ENCODE measurements around the gene GNAZ.

Gene GNAZ

DNA sequence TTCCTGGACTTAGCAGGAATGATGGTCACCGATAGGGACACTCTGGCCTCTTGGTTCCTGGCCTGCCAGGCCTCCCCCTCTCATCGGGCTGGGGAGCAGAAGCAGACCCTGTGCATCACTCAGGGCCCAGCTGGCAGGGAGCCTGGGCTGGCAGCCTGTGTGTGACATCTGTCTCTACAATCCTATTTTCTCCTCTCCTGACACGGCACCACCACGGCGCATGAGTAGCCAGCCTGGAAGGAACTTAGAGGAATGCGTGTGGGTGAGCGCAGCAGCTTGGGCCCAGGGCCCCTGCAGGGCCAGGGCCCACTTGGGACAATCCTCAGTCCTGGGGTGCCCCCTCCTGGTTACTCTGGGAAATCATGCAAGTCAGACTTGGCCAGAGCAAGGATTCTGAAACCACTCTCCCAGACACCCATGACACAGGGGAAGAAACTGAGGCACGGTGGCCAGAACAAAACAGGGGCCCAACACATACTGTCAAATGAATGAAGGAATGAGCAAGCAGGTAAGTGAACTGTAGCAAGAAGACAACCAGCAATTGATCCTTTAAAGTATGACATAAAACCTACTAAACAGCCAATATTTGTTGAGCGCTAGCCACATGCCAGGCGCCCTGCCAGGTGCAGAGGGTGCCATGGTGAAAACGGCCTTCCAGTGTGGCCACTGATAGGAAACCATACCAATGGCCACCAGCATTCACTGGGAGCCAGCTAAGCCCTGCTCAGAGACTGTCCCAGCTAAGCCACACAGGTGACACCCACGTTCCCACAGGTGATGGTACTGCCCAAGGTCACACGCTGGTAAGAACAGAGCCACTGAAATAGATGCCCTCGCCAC, 58.2 kb downstream of the GNAZ start:
- H3K27me3 ChIP-seq (ENCODE audit: control insufficient read depth in 3 of 3, insufficient read depth in 3 of 3, low read depth in 1 of 3, low read length in 3 of 3) = no peaks in the 10 kb centered on the region
- H3K14ac ChIP-seq (ENCODE audit: low read length) = no peak overlapping the region
- peak overlapping the region; percentile 75 for H3K9ac ChIP-seq (ENCODE audit: low read depth, low read length, poor library complexity)
- H2BK120ac ChIP-seq (ENCODE audit: low read depth, low read length) = no peak overlapping the region
- no peak overlapping the region for H3K27ac ChIP-seq (replicated peaks; ENCODE audit: low read length)
- peaks cover 3% of the 10 kb centered on the region in 2 donors for H3K4me1 ChIP-seq (ENCODE audit: control insufficient read depth in 2 of 2, insufficient read depth in 1 of 2, low read depth in 1 of 2, low read length in 2 of 2)
- H4K91ac ChIP-seq (ENCODE audit: low read depth, low read length, poor library complexity) = no peak overlapping the region
- H4K8ac ChIP-seq (ENCODE audit: low read depth, low read length) = no peak overlapping the region
- peaks cover 2% of the 10 kb centered on the region for H3K79me1 ChIP-seq (ENCODE audit: low read depth, low read length)
- peak overlapping the region; percentile 15 for H2BK15ac ChIP-seq (ENCODE audit: low read length)
- peak overlapping the region; percentile 53 for H2AK5ac ChIP-seq (ENCODE audit: low read depth, low read length)
- H3K4ac ChIP-seq (ENCODE audit: low read length) = no peak overlapping the region
- no peak overlapping the region for H3K4me2 ChIP-seq (ENCODE audit: insufficient read depth, low read length, poor library complexity, severe bottlenecking)
- peak overlapping the region; percentile 83 for H3K23ac ChIP-seq (ENCODE audit: low read depth, low read length, poor library complexity)
- WGBS, 2 donors (ENCODE audit: extremely low coverage in 2 of 2, insufficient read length in 2 of 2, insufficient replicate concordance in 1 of 2) = no CpG with 5 or more reads among the region's 14 CpGs
- no peak overlapping the region for H2BK5ac ChIP-seq (ENCODE audit: low read length)
- H2BK12ac ChIP-seq (ENCODE audit: low read length) = no peak overlapping the region
- DNase-seq (ENCODE audit: low spot score) = peak; percentile 72
- H3K9me3 ChIP-seq (replicated peaks in 1 of 2; ENCODE audit: control insufficient read depth in 2 of 2, insufficient read depth in 1 of 2, low read depth in 1 of 2, low read length in 2 of 2) = no peaks in the 10 kb centered on the region
- H3K4me3 ChIP-seq (ENCODE audit: low read length in 2 of 2) = no peak overlapping the region
- H3K18ac ChIP-seq (ENCODE audit: low read length) = no peak overlapping the region
- H2AFZ ChIP-seq (ENCODE audit: low read length) = peak overlapping the region; percentile 80
- H3K36me3 ChIP-seq (replicated peaks in 1 of 2; ENCODE audit: control insufficient read depth in 2 of 2, insufficient read depth in 2 of 2, low read length in 2 of 2) = peaks cover 3 to 8% of the 10 kb centered on the region in 2 donors

DNA sequence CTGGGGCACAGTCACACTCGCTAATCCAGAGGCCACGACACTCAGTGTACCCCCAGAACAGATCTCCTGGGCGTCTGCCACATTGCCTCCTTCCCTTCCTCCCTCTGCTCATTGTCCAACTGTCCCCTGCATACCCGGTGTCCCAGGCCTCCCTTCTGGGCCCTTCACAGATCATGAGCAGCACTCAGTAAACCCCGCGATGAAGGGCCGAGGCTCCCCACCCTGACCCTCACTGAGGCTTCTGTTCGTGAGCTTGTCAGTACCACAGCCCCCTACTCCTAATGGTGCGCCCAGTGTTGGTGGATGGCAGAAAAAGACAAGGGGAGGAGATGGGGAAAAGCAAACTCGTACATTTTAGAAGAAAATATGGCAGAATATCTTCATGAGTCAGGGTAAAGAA, 58.8 kb downstream of the GNAZ start:
- no peak overlapping the region for H3K9ac ChIP-seq (ENCODE audit: low read depth, low read length, poor library complexity)
- WGBS, 2 donors (ENCODE audit: extremely low coverage in 2 of 2, insufficient read length in 2 of 2, insufficient replicate concordance in 1 of 2) = no CpG with 5 or more reads among the region's 10 CpGs

DNA sequence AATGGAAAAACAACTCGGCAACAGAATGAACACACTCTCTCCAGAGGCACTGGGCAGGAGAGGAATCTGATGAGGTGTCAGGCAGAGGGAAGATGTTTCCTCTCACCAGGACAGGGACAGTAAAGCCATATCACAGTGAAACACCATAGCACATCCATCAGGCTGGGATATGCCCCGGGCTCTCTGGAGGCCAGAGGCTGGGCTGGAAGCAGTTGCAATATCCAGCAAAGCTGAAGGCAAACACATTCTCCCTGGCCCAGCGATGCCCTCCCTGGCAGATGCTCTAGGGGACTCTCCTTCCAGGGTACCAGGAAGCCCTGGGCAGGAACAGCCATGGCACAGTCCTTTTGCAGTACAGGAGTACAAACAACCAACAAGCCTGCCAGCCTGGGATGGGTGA, 60.4 kb downstream of the GNAZ start:
- no CpG with 5 or more reads among the region's 3 CpGs for WGBS, 2 donors (ENCODE audit: extremely low coverage in 2 of 2, insufficient read length in 2 of 2, insufficient replicate concordance in 1 of 2)
- DNase-seq (ENCODE audit: low spot score) = no peak
- Histone ChIP-seq H3K4me3 (ENCODE audit: low read length in 2 of 2) (no peak overlapping the region), H3K4me1 (ENCODE audit: control insufficient read depth in 2 of 2, insufficient read depth in 1 of 2, low read depth in 1 of 2, low read length in 2 of 2) (peaks cover 3 to 5% of the 10 kb centered on the region in 2 donors), H3K9me3 (replicated peaks in 1 of 2; ENCODE audit: control insufficient read depth in 2 of 2, insufficient read depth in 1 of 2, low read depth in 1 of 2, low read length in 2 of 2) (no peaks in the 10 kb centered on the region), H2AFZ (ENCODE audit: low read length) (no peak overlapping the region), H3K4ac (ENCODE audit: low read length) (no peak overlapping the region), H3K79me1 (ENCODE audit: low read depth, low read length) (no peaks in the 10 kb centered on the region), H3K18ac (ENCODE audit: low read length) (peak overlapping the region; percentile 27), H3K9ac (ENCODE audit: low read depth, low read length, poor library complexity) (no peak overlapping the region), H3K23ac (ENCODE audit: low read depth, low read length, poor library complexity) (peak overlapping the region; percentile 37), H3K4me2 (ENCODE audit: insufficient read depth, low read length, poor library complexity, severe bottlenecking) (no peak overlapping the region), H3K36me3 (replicated peaks in 1 of 2; ENCODE audit: control insufficient read depth in 2 of 2, insufficient read depth in 2 of 2, low read length in 2 of 2) (peaks cover 0 to 2% of the 10 kb centered on the region in 2 donors), H2BK5ac (ENCODE audit: low read length) (no peak overlapping the region), H2AK5ac (ENCODE audit: low read depth, low read length) (no peak overlapping the region), H2BK120ac (ENCODE audit: low read depth, low read length) (no peak overlapping the region), H2BK12ac (ENCODE audit: low read length) (no peak overlapping the region), H3K14ac (ENCODE audit: low read length) (no peak overlapping the region), H3K27me3 (ENCODE audit: control insufficient read depth in 3 of 3, insufficient read depth in 3 of 3, low read depth in 1 of 3, low read length in 3 of 3) (no peaks in the 10 kb centered on the region), H3K27ac (replicated peaks; ENCODE audit: low read length) (no peak overlapping the region), H4K8ac (ENCODE audit: low read depth, low read length) (no peak overlapping the region), H2BK15ac (ENCODE audit: low read length) (no peak overlapping the region), H4K91ac (ENCODE audit: low read depth, low read length, poor library complexity) (no peak overlapping the region)

More for the DNA sequence above, 58.8 kb downstream of the GNAZ start:
- no peak overlapping the region for H2BK12ac ChIP-seq (ENCODE audit: low read length)
- no peak overlapping the region for H3K14ac ChIP-seq (ENCODE audit: low read length)
- peaks cover 3% of the 10 kb centered on the region in 2 donors for H3K4me1 ChIP-seq (ENCODE audit: control insufficient read depth in 2 of 2, insufficient read depth in 1 of 2, low read depth in 1 of 2, low read length in 2 of 2)
- H2BK15ac ChIP-seq (ENCODE audit: low read length) = no peak overlapping the region
- no peak overlapping the region for H4K91ac ChIP-seq (ENCODE audit: low read depth, low read length, poor library complexity)
- H3K27ac ChIP-seq (replicated peaks; ENCODE audit: low read length) = no peak overlapping the region
- H3K79me1 ChIP-seq (ENCODE audit: low read depth, low read length) = no peaks in the 10 kb centered on the region
- no peaks in the 10 kb centered on the region for H3K27me3 ChIP-seq (ENCODE audit: control insufficient read depth in 3 of 3, insufficient read depth in 3 of 3, low read depth in 1 of 3, low read length in 3 of 3)
- H3K4ac ChIP-seq (ENCODE audit: low read length) = no peak overlapping the region
- no peaks in the 10 kb centered on the region for H3K9me3 ChIP-seq (replicated peaks in 1 of 2; ENCODE audit: control insufficient read depth in 2 of 2, insufficient read depth in 1 of 2, low read depth in 1 of 2, low read length in 2 of 2)
- H3K23ac ChIP-seq (ENCODE audit: low read depth, low read length, poor library complexity) = peak overlapping the region; percentile 83
- peaks cover 0 to 5% of the 10 kb centered on the region in 2 donors for H3K36me3 ChIP-seq (replicated peaks in 1 of 2; ENCODE audit: control insufficient read depth in 2 of 2, insufficient read depth in 2 of 2, low read length in 2 of 2)
- H2BK120ac ChIP-seq (ENCODE audit: low read depth, low read length) = no peak overlapping the region
- no peak overlapping the region for H3K18ac ChIP-seq (ENCODE audit: low read length)
- H4K8ac ChIP-seq (ENCODE audit: low read depth, low read length) = no peak overlapping the region
- H3K4me3 ChIP-seq (ENCODE audit: low read length in 2 of 2) = no peak overlapping the region
- H2AK5ac ChIP-seq (ENCODE audit: low read depth, low read length) = peak overlapping the region; percentile 53
- no peak overlapping the region for H2AFZ ChIP-seq (ENCODE audit: low read length)
- no peak overlapping the region for H2BK5ac ChIP-seq (ENCODE audit: low read length)
- DNase-seq (ENCODE audit: low spot score) = no peak
- H3K4me2 ChIP-seq (ENCODE audit: insufficient read depth, low read length, poor library complexity, severe bottlenecking) = no peak overlapping the region

DNA sequence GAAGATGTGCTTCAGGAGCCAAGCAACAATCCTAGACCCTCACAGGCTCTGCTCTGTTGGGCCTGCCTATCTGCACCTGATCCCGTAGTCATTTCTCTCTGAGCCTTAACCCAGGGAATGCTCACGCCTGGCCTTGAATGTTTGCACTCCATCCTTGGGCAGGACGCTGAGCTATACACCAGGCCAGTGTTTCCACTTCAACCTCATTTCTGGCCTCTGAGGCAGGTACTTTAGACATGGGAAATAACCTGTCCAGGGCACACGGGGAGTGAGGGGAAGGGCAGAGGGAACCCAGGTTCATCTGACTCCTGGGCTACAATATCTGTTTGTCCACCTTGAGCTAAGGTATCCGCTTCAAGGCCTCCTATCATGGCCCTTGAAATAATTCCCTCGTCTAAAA, 61.6 kb downstream of the GNAZ start:
- WGBS, 2 donors (ENCODE audit: extremely low coverage in 2 of 2, insufficient read length in 2 of 2, insufficient replicate concordance in 1 of 2) = no CpG with 5 or more reads among the region's 6 CpGs

More for the DNA sequence above, 61.6 kb downstream of the GNAZ start:
- Histone ChIP-seq H3K36me3 (replicated peaks in 1 of 2; ENCODE audit: control insufficient read depth in 2 of 2, insufficient read depth in 2 of 2, low read length in 2 of 2) (no peaks in the 10 kb centered on the region), H3K27ac (replicated peaks; ENCODE audit: low read length) (no peak overlapping the region), H3K4me2 (ENCODE audit: insufficient read depth, low read length, poor library complexity, severe bottlenecking) (no peak overlapping the region), H2BK12ac (ENCODE audit: low read length) (no peak overlapping the region), H3K27me3 (ENCODE audit: control insufficient read depth in 3 of 3, insufficient read depth in 3 of 3, low read depth in 1 of 3, low read length in 3 of 3) (no peaks in the 10 kb centered on the region), H2AK5ac (ENCODE audit: low read depth, low read length) (no peak overlapping the region), H3K4me1 (ENCODE audit: control insufficient read depth in 2 of 2, insufficient read depth in 1 of 2, low read depth in 1 of 2, low read length in 2 of 2) (peaks cover 3 to 8% of the 10 kb centered on the region in 2 donors), H3K23ac (ENCODE audit: low read depth, low read length, poor library complexity) (peak overlapping the region; percentile 26), H2AFZ (ENCODE audit: low read length) (no peak overlapping the region), H3K9ac (ENCODE audit: low read depth, low read length, poor library complexity) (no peak overlapping the region), H4K8ac (ENCODE audit: low read depth, low read length) (no peak overlapping the region), H2BK120ac (ENCODE audit: low read depth, low read length) (no peak overlapping the region), H2BK5ac (ENCODE audit: low read length) (no peak overlapping the region), H3K79me1 (ENCODE audit: low read depth, low read length) (no peaks in the 10 kb centered on the region), H3K4ac (ENCODE audit: low read length) (no peak overlapping the region), H3K9me3 (replicated peaks in 1 of 2; ENCODE audit: control insufficient read depth in 2 of 2, insufficient read depth in 1 of 2, low read depth in 1 of 2, low read length in 2 of 2) (no peaks in the 10 kb centered on the region), H4K91ac (ENCODE audit: low read depth, low read length, poor library complexity) (no peak overlapping the region), H3K4me3 (ENCODE audit: low read length in 2 of 2) (no peak overlapping the region), H3K14ac (ENCODE audit: low read length) (no peak overlapping the region), H2BK15ac (ENCODE audit: low read length) (no peak overlapping the region), H3K18ac (ENCODE audit: low read length) (no peak overlapping the region)
- no peak for DNase-seq (ENCODE audit: low spot score)

Data from neuronal stem cell (in vitro differentiated cells).